Stimulated activated CD4-positive, alpha-beta T cell treated with anti-CD3 and anti-CD28 coated beads, Interleukin-15, amount 100 ng/mL, for 48 hours (primary cell): ENCODE measurements around the gene SLC25A26.
"Not testable (repeated sequence)": the region's sequence is repeated elsewhere in the genome, so short reads cannot be mapped to it uniquely, and the experiment has no call there.

Experiments used
- DNase-seq, 2 donors: peaks; one replicate each; pipeline ENCODE4 v3.0.0-alpha.2; 2020; ENCODE audit warnings: low read depth in 2 of 2

Gene SLC25A26

DNA sequence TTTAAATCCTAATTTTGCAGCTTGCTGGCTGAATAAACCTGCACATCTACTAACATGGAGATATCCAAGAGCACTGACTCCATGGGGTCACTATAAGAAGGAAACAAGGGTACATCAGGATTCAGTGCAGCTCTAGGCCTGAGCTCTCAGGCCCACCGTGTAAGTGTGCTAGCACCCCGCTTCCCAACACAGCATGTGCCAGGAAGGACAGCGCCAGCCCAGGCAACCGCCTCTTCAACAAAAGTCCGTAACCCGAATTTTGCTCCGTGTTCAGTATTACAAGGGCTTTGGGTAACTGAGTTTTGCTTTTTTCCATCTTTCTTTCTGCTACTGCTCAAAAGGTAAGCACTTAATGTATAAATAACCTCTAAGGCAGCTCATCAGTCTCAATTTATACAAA is 190.2 kb downstream of the SLC25A26 start:
- DNase-seq: no peak

DNA sequence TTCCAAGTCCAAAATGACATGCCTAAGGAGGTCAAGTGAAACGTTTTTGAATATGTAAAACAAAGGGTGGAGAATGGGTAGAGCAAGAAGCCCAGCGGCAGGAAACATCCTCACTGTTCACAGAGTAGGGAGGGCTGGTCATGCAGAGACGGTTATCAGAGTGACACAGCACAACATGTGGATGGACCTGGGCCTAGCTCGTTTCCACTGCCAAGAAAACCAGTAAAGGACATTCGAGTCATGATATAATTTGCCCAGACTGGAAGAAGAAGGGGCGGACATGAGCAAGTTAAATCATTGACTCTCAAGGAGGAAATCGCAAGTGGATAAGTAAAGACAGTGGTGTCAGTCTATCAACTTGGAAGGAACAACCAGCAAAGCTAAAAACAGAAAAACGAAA is 190.7 kb downstream of the SLC25A26 start:
- DNase-seq: no peak

DNA sequence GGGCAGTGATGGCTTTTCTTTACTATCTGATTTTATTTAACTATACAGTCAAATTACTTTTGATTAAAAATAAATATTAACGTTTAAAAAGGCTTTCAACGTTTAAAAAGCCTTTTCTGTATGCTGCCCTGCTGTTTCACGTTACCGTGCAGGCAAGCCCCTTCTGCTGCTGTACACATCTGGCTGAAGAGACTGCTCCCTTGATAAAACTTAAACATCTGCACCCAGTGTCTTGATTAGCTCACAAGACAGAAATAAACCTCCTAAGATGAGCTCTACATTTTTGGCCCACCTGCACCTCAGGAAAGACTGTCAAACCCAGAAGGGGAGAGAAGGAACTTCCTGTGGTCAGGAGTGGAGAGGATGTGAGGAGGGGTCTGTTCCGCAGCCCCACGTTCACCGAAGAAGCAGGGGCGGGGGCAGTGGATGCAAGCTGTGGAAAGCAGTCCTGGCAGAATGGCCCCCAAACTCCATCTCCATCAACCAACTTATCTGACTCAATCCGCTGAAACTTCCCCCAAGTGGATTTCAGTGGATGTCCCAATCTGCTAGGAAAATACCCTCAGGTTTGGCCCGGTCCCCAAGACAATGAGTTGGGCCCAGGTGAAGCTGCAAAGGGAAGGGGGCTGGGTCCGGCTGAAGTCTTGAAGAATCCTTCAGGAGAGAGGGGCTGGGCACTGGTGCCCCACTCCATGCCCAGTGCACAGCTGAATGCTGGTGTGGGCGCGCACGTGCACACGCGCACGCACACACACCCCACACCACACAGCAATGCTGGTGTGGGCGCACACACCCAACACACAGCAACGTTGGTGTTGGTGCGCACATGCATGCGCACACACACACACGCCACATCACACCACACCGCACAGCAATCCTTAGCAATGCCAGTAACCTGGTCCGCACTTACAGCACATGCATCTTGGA is 191.4 kb downstream of the SLC25A26 start:
- no peak for DNase-seq

DNA sequence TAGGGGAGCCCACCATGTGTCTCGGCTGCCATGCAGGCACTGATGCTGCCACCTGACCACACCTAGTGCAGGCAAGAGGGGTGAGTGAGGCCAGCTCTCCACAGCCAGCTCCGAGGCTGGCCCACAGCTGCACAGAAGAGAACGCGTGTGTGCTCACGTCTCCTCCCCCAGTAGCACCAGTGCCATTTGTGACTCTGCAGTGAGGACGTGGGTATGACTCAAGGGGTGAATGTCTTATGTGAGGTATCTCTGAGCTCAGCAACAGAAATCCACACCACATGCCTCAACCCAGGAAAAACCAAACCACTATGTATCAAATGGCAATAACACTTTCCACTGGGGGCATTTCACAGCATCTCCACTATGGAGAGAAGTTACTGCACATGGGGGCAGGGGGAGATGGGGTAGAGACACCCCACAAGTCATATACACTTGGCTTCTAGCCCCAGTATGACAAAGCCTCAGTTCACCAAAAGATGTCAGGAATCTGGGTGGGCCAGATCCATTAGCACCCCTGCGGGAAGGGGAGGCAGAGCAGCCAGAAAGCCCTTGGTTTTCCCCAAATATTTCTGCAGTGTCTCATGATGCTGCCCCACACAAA is 192.4 kb downstream of the SLC25A26 start:
- no peak for DNase-seq

DNA sequence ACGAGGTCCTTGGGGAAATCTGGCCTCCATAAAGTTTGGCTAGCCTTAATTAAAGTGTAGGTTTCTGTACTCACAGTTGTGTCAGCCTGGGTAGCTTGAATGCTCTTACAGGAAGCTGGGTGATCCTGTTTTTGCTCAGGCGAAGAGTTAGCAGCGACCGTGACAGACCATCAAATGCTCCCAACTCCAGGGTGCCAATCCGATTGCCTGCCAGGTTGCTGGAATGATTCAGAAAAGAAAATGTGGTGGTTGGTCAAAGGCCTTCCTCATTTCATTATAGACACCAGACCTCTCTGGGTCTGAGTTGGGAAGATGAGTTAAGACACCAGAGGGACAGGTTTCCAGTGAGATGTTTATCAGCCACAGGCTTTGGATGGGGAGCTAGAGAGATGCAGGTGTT is 194.0 kb downstream of the SLC25A26 start:
- DNase-seq: no peak

DNA sequence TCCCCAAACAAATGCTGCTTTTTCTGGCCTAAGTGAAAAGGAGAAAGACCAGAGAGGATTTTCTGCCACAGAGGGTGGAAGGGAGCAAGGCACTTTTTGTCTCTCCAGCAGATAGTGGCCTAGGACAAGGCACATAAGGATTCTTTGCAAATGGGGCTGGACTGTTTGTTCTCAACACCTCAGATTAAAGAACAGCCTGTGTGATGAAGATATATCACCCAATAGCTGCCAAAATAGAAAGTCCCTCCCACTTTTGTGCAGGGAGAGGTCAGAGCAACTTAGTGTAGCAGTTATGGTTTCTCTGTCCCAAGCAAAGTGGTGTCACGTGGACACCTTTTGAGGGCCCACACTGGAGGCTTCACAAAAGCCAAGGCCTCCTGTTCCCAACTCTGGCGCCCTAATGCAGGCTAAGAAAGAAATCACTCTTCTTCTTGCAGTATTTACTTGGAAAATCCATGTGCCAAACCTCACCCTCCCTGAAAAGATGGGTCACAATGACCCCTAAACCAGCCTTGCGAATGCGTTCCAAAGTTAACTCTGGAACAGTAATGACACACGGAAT is 195.1 kb downstream of the SLC25A26 start:
- DNase-seq: no peak

DNA sequence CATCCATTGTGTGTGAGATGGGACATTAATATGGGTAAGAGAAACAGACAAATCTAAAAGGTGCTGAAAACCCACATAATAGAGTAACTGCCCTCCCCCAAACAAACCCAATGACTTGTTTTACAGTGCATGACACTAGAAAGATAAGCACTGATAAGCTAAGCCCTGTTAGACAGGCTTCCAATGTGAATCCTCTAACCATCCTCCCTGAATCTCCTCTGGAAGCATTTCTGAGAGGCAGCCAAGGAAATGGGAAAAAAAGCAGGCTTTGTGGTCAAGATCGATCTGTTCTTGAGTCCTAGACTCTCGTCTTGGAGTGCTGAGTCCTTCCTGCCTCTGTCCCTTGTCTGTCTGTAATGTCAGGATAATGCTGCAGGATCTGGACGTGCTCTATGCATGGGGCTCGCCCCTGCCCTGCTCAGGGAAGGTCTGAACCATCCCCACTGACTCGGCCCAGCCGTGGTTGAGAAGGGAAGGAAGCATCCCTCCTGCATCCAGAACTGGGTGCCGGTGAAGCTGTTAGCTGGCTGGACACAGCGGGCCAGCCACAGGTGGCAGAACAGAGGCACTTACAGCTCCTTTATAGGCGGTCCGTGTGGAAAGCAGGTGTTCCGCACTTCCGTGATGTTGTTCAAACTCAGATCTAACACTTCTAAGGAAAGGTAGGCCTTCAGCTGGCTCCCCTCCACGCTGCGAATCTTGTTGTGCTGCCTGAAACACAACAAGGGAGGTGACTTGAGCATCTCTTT is 195.9 kb downstream of the SLC25A26 start:
- no peak for DNase-seq

DNA sequence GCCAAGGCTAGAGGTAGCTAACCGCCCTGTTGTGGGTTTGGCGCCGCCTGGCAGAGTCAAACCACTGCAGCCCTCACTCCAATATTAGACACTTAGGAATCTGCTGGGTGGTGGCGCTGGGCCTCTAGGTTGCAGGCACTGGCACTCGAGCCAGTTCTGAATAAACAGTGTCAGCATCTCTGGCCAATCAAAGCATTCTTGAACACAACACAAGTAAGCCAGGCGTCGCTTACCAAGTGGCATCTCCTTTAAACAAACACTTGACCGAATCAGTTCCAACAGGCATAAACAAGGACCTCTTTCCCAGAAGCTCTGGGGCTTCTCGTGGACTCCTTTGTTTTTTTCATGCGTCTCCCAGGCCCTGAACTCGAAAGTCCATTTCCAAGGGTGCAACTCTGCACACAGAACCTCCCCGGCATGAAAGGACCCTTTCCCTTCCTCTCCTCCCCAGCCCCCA is 197.7 kb downstream of the SLC25A26 start:
- no peak for DNase-seq

DNA sequence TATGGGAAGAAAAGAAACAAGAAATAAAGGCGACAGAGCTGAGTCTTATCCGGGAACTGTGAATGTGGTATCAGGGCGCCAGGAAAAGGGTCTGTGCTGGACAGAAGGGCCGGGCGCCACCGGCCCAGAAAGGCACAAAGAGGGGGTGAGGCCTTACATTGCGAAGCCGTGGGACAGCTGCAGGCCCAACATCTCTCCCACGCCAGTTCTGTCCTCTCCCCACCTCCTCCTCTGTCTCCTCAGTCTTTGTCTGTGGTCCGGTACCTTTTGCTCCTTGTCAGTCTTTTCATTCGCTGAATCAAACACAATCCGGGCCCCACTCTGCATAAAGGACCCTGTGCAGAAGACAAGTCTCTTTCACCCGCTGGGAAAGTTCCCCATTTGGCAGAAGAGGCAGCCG is 198.2 kb downstream of the SLC25A26 start:
- no peak for DNase-seq

DNA sequence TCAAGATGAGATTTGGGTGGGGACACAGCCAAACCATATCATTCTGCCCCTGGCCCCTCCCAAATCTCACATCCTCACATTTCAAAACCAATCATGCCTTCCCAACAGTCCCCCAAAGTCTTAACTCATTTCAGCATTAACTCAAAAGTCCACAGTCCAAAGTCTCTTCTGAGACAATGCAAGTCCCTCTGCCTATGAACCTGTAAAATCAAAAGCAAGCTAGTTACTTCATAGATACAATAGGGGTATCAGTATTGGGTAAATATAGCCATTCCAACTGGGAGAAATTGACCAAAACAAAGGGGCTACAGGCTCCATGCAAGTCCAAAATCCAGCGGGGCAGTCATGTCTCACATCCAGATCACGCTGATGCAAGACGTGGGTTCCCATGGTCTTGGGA is 200.3 kb downstream of the SLC25A26 start:
- not testable (repeated sequence) for DNase-seq

DNA sequence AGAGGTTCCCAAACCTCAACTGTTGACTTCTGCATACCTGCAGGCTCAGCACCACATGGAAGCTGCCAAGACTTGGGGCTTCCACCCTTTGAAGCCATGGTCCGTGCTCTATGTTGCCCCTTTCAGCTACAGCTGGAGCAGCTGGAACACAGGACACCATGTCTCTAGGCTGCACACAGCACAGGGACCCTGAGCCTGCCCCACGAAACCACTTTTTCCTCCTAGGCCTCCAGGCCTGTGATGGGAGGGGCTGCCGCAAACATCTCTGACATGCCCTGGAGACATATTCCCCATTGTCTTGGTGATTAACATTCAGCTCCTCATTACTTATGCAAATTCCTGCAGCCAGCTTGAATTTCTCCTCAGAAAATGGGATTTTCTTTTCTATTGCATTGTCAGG is 201.1 kb downstream of the SLC25A26 start:
- not testable (repeated sequence) for DNase-seq

DNA sequence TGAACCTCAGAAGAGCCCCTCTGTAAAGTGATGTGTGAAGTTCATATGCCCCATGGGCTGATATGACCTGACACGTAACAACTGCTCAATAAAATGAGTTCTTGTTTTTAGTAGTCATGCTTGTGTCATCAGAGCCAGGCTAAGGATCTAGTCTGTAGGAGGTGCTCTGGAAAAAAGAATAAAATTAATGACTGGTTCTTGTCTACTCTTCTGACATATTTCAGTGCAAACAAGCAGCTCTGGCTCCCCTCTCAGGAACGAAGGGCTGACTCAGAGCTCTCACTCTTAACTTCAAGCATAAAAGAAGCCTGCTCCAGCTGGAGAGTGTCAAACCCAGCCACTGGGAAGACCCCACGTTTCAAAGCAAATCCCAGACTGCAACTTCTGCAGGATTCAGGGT is 203.0 kb downstream of the SLC25A26 start:
- DNase-seq: no peak

DNA sequence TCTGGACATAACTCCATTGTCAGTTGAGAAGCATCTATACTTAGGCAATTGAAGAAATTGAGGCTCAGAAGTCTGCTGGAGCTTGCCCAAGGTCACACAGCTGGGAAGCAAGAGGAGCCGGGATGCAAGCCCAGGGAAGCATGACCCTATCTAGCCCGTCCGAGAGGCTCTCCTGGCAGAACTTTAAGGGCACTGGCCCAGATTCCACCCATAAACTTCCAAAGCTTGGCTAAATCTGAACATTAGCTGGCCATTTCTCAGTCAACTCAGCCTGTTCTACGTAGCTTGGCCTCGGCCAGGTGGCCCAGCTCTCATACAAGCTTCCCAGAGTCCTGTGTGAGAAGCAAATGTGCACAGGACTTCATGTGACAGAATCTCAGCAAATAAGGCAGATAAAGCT is 204.2 kb downstream of the SLC25A26 start:
- DNase-seq: no peak

DNA sequence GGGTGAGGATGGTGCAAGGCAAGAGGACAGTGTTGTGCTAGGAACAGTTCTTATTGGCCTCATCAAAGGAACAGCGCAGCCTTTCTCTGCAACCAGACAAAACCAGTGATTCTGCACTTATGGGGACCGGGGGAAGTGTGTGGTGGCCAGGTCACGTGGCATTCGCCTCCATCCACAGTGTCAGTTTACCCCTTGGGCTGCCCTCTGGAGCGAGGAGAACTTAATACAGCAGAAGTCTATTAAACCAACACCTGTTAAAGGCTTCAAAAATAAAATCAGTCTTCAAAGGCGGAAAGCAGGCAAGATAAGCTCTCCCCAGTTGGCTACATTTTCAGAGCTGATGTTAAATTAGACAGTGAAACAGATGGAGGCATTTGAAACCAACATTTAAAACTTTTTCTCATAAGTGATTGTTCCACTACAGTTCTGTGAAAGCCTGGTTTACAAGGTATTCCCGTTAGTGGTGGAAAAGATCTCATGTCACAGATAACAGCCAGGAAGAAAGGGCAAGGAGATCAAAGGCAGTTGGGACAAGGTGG is 204.8 kb downstream of the SLC25A26 start:
- DNase-seq: no peak

DNA sequence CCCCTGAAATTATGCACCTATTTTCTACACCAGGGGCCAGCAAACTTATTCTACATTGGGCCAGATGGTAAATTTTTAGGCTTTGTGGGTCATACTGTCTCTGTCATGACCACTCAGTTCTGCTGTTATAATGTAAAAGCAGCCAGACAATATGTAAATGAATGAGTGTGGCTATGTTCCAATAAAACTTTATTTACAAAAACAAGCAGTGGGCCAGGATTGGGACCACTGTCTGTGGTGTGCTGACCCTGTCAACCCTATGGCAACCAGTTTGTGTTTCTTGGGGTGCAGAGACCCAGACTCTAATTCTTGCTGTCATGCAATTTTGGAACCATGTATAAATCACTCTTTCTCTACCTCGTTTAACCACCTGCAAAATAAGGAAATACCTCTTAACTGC is 205.3 kb downstream of the SLC25A26 start:
- DNase-seq: no peak

DNA sequence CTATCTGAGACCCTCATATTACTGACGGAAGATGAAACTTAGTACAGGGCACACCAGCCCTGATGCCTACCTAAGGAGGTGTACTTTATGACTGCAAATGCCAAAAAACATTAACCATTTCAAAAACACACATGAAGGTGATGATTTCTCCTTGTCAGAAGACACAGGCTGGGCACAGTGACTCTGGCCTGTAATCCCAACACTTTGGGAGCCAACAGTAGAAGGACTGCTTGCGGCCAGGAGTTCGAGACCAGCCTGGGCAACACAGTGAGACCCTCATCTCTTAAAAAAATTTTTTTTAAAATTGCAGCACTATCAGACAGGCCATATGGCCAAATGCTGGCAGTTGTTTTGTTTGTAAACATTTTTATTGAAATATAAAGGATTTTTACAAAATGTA is 206.6 kb downstream of the SLC25A26 start:
- no peak for DNase-seq

DNA sequence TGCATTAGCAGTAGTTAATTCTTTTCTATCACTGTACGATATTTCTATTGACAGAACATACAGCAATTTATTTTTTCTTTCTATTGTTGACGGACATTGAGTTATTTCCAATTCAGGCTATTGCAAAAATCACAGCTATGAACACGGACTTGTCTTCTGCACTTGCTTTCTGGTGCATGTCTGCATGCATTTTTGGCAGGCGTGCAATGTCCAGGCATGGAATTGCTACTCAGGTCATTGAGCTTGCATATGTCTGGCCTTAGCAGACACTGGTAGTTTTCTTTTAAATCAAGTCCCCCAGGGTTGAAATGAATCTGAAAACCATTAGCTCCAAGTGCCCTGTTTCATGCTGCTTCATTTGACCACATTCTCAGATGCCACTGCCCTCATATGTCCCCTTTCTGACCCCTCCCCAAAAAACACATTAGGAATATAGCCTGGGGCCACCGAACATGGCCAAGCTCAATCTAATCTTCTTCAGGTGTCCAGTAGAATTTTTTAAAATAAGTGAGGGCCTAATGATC is 207.2 kb downstream of the SLC25A26 start:
- no peak for DNase-seq
